Skeletal muscle tissue (tissue), 4 donors: ENCODE measurements around the gene GALNT9. TPM values are rescaled to one million over a fixed set of nuclear protein-coding genes. Genes with fewer than 3 reads are reported as not detected.
"Not testable (repeated sequence)": the region's sequence is repeated elsewhere in the genome, so short reads cannot be mapped to it uniquely, and the experiment has no call there.

Experiments
- H3K27ac ChIP-seq: one replicate; pipeline ENCODE4 v1.7.0; 2013; ENCODE audit warnings: mild to moderate bottlenecking, low read depth, low read length, inconsistent platforms
- H3K27me3 ChIP-seq, 3 donors: one replicate each; pipeline ENCODE4 v1.7.0; 2013; ENCODE audit warnings: low read length in 3 of 3; ENCODE audit not compliant: control insufficient read depth in 3 of 3, insufficient read depth in 3 of 3
- H3K36me3 ChIP-seq, 3 donors: one replicate each; pipeline ENCODE4 v1.7.0; 2013; ENCODE audit warnings: low read length in 3 of 3; ENCODE audit not compliant: control insufficient read depth in 3 of 3, insufficient read depth in 3 of 3
- H3K4me1 ChIP-seq, 3 donors: one replicate each; pipeline ENCODE4 v1.7.0; 2013; ENCODE audit warnings: low read length in 3 of 3, mild to moderate bottlenecking in 3 of 3; ENCODE audit not compliant: control insufficient read depth in 3 of 3, insufficient read depth in 3 of 3
- H3K4me3 ChIP-seq, 3 donors: one replicate each; pipeline ENCODE4 v1.7.0; 2013; ENCODE audit warnings: low read length in 3 of 3
- H3K9ac ChIP-seq, 3 donors: one replicate each; pipeline ENCODE4 v1.7.0; 2013; ENCODE audit warnings: low read length in 3 of 3, mild to moderate bottlenecking in 3 of 3, moderate library complexity in 2 of 3, low read depth in 1 of 3
- H3K9me3 ChIP-seq, 3 donors: one replicate each; pipeline ENCODE4 v1.7.0; 2013; ENCODE audit warnings: low read length in 3 of 3; ENCODE audit not compliant: control insufficient read depth in 3 of 3
- total RNA-seq: library from RNA; depleted of rRNA; stranded (reverse); fragments of >200 nt; gene quantifications from one replicate; pipeline ENCODE4 v1.2.3, GENCODE V29; 2014
- donor health status: Osteomylitis.

Gene GALNT9
- total RNA-seq, 1 donor from 2014 or later: 0.52 TPM

DNA sequence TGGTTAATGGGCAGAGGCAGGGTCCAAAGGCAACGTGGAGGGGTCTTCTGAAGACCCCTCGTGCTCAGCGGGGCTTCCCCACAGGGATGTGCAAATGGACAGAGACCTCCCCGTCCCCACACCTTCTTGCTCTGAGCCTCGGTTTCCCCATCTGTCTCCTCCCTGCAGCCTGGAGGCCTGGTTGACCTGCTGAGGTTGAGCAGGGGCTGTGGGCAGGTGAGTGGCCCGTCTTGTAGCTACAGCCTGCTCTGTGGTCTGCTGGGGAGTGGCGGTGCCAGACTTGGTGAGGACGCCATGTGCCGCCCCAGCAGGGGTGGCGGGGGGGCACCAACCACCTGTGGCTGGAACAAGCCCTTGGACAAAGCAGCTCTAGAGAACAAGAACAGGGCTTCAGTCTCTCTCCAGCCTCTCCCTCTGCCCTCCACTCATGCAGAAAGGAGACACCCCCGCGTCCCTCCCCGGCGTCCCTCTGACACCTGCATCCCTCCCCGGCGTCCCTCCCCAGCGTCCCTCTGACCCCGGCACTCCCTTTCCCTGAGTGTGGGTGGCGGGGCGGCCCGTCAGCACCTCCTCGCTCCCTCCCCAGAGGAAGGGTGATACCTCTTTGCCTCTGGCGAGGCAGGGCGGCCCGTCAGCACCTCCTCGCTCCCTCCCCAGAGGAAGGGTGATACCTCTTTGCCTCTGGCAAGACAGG lies 101.5 kb downstream of the GALNT9 start:
- no peak overlapping the region for H3K4me3 ChIP-seq

GRCh38 chr12:132227118-132227517 lies 102.3 kb downstream of the GALNT9 start:
- Histone ChIP-seq H3K4me3 (no peak overlapping the region), H3K36me3 (no peaks in the 10 kb centered on the region), H3K9ac (no peak overlapping the region), H3K9me3 (no peaks in the 10 kb centered on the region), H3K27me3 (peaks cover 54 to 66% (median 62%) of the 10 kb centered on the region in 3 donors), H3K4me1 (no peaks in the 10 kb centered on the region), H3K27ac (no peak overlapping the region)

More for the DNA sequence above, 101.5 kb downstream of the GALNT9 start:
- Histone ChIP-seq H3K4me1 (no peaks in the 10 kb centered on the region), H3K27ac (no peak overlapping the region), H3K9me3 (no peaks in the 10 kb centered on the region), H3K9ac (no peak overlapping the region), H3K36me3 (no peaks in the 10 kb centered on the region), H3K27me3 (peaks cover 54 to 64% (median 58%) of the 10 kb centered on the region in 3 donors)

- H3K9me3 ChIP-seq: no peaks in the 10 kb centered on the region
- H3K27ac ChIP-seq: no peak overlapping the region
- H3K4me3 ChIP-seq: no peak overlapping the region
- H3K4me1 ChIP-seq: no peaks in the 10 kb centered on the region
- no peaks in the 10 kb centered on the region for H3K36me3 ChIP-seq
- no peak overlapping the region for H3K9ac ChIP-seq
- peaks cover 54 to 66% (median 62%) of the 10 kb centered on the region in 3 donors for H3K27me3 ChIP-seq
Observed at GRCh38 chr12:132226604-132227003, 102.8 kb downstream of the GALNT9 start.

- Histone ChIP-seq H3K9me3 (peaks cover 0 to 3% (median 0%) of the 10 kb centered on the region in 3 donors), H3K36me3 (no peaks in the 10 kb centered on the region), H3K27me3 (peaks cover 48 to 60% (median 57%) of the 10 kb centered on the region in 3 donors), H3K4me1 (no peaks in the 10 kb centered on the region), H3K9ac (no peak overlapping the region), H3K27ac (no peak overlapping the region), H3K4me3 (no peak overlapping the region)
Observed at GRCh38 chr12:132225214-132225613, 104.2 kb downstream of the GALNT9 start.

GRCh38 chr12:132224484-132224883 lies 104.9 kb downstream of the GALNT9 start:
- H3K4me3 ChIP-seq: no peak overlapping the region
- peaks cover 0 to 3% (median 0%) of the 10 kb centered on the region in 3 donors for H3K9me3 ChIP-seq
- no peak overlapping the region for H3K9ac ChIP-seq
- H3K27ac ChIP-seq: no peak overlapping the region
- H3K4me1 ChIP-seq: no peaks in the 10 kb centered on the region
- no peaks in the 10 kb centered on the region for H3K36me3 ChIP-seq
- H3K27me3 ChIP-seq: peaks cover 44 to 55% (median 49%) of the 10 kb centered on the region in 3 donors

- H3K9me3 ChIP-seq: peaks cover 0 to 3% (median 0%) of the 10 kb centered on the region in 3 donors
- H3K4me1 ChIP-seq: no peaks in the 10 kb centered on the region
- H3K9ac ChIP-seq: no peak overlapping the region
- H3K27me3 ChIP-seq: peaks cover 44 to 55% (median 48%) of the 10 kb centered on the region in 3 donors
- H3K27ac ChIP-seq: no peak overlapping the region
- H3K36me3 ChIP-seq: no peaks in the 10 kb centered on the region
- H3K4me3 ChIP-seq: no peak overlapping the region
Observed at GRCh38 chr12:132222808-132223173, 106.6 kb downstream of the GALNT9 start.

DNA sequence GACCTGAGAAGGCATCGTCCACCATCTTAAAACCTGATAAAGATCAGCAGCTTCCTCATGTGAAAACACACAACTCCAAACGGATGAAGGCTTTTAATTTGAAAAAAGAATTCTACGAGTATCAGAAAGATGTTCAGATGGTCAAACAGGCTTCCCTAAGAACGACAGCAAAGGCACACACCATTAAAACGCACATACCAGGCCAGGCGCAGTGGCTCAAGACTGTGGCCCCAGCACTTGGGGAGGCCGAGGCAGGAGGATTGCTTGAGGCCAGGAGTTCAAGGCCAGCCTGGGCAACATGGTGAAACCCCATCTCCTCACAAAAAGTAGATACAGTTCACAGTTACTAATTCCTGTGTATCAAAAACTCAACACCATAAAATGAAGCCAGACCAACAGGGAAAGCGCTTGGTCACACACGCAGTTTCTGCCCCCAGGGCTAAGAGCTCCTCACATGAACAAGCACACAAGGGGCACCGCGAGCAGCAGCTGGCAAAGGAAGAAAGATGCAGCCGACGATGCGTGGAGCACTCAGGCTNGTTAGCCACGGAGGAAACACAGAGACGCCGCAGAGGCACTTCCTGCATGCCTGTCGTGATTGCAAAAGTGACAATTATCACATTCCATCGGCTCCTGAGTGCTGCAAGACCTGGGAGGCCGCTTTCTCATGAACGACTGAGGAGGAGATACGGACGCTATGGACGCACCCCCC lies 107.1 kb downstream of the GALNT9 start:
- no peak overlapping the region for H3K9ac ChIP-seq
- H3K4me3 ChIP-seq: no peak overlapping the region
- H3K27me3 ChIP-seq: peaks cover 43 to 55% (median 47%) of the 10 kb centered on the region in 3 donors
- no peak overlapping the region for H3K27ac ChIP-seq
- H3K36me3 ChIP-seq: no peaks in the 10 kb centered on the region
- H3K4me1 ChIP-seq: no peaks in the 10 kb centered on the region
- H3K9me3 ChIP-seq: peaks cover 0 to 3% (median 0%) of the 10 kb centered on the region in 3 donors

DNA sequence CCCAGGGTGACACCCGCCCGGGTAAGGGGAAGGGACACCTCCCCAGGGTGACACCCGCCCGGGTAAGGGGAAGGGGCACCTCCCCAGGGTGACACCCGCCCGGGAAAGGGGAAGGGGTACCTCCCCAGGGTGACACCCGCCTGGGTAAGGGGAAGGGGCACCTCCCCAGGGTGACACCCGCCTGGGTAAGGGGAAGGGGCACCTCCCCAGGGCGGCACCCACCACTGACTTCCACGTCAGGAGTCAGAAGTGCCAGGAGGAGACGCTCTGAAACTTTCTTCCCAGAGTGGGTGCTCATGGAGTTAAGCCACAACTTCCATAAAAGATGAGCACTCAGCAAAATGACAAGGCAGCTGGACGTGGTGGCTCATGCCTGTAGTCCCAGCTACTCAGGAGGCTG lies 109.6 kb downstream of the GALNT9 start:
- H3K27ac ChIP-seq, H3K36me3 ChIP-seq, H3K4me1 ChIP-seq, H3K9me3 ChIP-seq, H3K4me3 ChIP-seq, H3K9ac ChIP-seq: not testable (repeated sequence)
- H3K27me3 ChIP-seq: peaks cover 31 to 48% (median 44%) of the 10 kb centered on the region in 3 donors

DNA sequence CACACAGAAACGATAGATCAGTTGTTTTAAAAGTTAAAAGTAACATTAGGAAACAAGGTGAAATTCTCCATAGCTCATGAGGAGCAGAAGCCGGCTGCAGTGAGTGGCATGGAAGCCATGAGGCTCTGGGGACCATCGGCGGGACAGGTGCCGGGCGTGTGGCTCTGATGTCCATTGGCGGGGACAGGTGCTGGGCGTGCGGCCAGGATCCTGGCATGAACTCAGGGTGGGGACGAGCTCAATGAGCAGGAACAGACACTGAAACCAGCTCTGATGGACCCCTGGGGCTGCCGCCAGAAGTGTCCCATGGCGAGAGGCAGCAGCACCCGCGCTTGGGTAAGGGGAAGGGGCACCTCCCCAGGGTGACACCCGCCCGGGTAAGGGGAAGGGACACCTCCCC lies 110.1 kb downstream of the GALNT9 start:
- Histone ChIP-seq H3K9me3 (peaks cover 0 to 3% (median 0%) of the 10 kb centered on the region in 3 donors), H3K9ac (no peak overlapping the region), H3K27me3 (peaks cover 35 to 49% (median 45%) of the 10 kb centered on the region in 3 donors), H3K36me3 (no peaks in the 10 kb centered on the region), H3K27ac (no peak overlapping the region), H3K4me3 (no peak overlapping the region), H3K4me1 (no peaks in the 10 kb centered on the region)

DNA sequence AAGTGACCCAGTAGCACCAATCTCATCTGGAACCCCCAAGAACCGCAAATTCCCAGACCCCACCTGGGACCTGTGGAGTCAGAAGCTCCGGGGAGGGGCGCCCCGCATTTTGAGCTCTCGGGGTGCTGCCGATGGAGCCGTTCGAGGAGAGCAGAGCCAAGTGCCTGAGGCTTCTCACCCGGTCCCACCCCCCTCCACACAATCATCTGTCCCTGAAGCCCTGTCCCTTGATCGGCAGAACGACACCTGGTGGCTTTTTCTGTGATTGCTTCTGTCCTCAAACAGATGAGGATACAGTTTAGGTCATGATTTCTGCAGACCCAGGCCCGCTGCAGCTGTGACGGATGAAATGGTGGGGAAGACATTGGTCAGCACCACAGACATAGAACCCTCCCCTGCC lies 110.5 kb downstream of the GALNT9 start:
- H3K27me3 ChIP-seq: peaks cover 35 to 49% (median 48%) of the 10 kb centered on the region in 3 donors

More for the DNA sequence above, 110.5 kb downstream of the GALNT9 start:
- no peaks in the 10 kb centered on the region for H3K4me1 ChIP-seq
- no peaks in the 10 kb centered on the region for H3K36me3 ChIP-seq
- peaks cover 0 to 3% (median 0%) of the 10 kb centered on the region in 3 donors for H3K9me3 ChIP-seq
- no peak overlapping the region for H3K4me3 ChIP-seq
- H3K9ac ChIP-seq: no peak overlapping the region
- H3K27ac ChIP-seq: no peak overlapping the region
